Activated CD4-positive, CD25-positive, alpha-beta regulatory T cell treated with anti-CD3 and anti-CD28 coated beads, Interleukin-2, amount 50 U/mL, for 16 hours (primary cell): ENCODE data around the gene ARHGAP27.

ENCODE experiments used
- DNase-seq: peaks from one replicate; pipeline ENCODE4 v3.0.0-alpha.2; 2020; ENCODE audit warnings: low read depth, low spot score

ARHGAP27 gene

DNA sequence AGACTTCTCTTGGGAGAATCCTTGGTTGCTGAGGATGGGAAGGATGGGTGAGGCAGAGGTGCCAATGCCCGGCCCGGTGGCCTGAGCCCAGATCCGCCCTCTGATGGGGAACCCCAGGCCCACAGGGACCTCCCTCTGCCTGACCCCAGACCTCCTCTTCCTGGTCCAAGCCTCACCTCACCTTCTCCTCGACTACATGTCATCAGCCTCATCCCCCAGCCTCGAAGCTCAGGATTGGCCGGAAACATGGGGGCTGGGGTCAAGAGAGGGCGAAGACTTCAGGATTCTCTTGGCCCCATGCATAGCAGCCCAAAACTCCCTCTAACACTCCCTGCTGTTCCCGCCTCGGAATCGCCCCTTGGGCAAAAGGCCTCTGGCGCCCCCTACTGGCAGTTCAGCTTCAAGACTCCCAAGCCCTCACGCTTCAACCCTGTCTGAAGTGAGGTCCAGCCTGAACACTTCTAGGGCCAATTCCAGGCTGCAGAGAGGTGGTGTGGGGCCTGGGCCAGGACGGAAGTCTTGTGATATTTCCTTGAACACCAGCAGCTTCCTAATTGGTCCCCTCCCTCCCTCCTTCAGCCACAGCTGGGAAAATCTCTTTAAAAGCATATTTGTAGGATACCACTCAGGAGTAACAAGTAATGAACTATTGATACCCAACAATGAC, 47.2 kb downstream of the ARHGAP27 start:
- DNase-seq: peak; percentile 80

GRCh38 chr17:45384789-45385262, 47.8 kb downstream of the ARHGAP27 start:
- DNase-seq: no peak

DNA sequence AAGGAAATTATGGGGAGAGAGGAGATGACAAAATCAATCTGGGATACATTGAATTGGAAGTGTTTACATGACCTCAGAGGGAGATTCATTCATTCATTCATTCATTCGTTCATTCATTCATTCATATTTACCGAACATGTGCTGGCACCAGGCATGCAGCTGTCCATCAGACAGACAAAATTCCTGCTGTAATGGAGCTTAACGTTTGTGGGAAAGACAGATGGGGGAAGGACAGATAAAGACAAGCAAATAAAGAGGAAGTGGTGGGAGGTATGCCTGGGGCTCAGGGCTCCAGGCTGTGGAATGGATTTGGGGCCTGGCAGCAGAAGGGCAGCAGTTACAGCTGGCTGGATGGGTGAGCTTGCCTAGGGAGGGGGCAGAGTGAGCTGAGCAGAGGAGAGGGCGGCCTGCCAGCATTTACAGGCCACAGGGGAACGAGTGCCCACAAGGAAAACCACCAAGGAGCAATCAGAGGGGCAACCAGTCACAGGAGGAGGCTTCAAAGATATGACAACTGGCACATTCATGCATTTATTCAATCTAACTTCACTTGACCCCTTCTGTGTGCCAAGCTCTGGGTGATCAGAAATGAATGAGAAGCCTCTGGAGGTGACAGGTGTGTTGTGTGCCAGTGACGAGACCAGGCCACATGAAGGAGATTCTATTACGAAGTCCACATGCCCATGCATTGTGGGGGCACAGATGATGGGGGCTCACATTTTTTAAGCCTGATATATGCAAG, 48.5 kb downstream of the ARHGAP27 start:
- no peak for DNase-seq

- no peak for DNase-seq
These were observed 49.7 kb downstream of the ARHGAP27 start for GRCh38 chr17:45383003-45383402.

DNA sequence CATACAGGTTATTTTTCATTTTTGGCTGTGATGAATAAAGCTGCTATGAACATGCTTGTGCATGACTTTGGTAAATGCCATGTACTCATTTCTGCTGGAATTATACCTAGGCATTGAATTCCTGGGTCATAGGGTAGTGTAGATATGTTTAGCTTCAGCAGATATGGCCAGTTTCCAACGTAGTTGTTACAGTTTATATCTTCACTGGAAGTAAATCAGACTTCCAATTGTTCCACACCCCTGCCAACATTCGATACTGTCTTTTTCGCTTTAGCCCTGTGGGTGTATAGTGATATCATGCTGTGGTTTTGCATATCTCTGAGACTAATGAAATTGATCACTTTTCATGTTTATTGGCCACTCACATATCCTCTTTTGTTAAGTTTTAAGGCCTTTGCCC, 50.4 kb downstream of the ARHGAP27 start:
- no peak for DNase-seq

GRCh38 chr17:45380991-45381390, 51.7 kb downstream of the ARHGAP27 start:
- DNase-seq: no peak

GRCh38 chr17:45380046-45380765, 52.5 kb downstream of the ARHGAP27 start:
- no peak for DNase-seq

GRCh38 chr17:45377401-45377800, 55.3 kb downstream of the ARHGAP27 start:
- DNase-seq: no peak

DNA sequence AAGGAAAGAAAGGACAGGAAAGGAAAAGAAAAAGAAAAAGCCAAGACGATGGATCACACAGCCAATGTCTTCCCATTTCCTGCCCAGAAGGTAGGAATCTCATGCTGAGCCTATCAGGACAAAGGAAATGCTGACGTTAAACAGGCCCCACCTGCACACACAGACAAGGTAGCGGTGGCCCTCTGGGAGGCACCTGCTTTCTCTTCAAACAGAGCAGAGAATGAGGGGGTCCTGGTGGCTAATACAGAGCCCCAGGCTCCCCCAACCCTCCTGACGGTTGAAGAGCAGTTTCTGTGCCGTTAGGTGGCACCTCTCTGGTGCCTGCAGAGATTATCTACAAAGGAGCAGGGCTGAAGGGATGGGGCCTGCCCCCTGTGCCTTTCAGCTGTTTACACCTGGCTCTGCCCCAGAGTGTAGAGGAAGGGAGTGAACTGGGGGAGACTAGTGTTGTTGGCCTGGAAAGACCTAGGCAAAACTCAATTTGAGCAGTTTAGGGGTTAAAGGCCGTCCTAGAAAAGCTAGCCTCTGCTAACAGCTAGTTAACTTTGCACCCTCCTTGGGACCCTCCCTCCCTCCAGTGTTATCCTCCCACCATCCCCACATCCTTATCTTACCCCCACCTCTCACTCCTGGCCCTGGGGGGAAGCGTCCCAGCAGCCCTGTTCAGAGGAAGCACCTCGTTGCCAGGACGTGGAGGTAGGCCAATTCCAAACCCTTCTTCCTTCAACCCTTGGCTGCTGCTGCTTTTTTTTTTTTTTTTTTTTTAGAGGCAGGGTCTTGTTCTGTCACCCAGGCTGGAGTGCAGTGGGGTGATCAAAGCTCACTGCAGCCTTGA, 56.3 kb downstream of the ARHGAP27 start:
- DNase-seq: no peak

GRCh38 chr17:45374501-45374900, 58.2 kb downstream of the ARHGAP27 start:
- no peak for DNase-seq

DNA sequence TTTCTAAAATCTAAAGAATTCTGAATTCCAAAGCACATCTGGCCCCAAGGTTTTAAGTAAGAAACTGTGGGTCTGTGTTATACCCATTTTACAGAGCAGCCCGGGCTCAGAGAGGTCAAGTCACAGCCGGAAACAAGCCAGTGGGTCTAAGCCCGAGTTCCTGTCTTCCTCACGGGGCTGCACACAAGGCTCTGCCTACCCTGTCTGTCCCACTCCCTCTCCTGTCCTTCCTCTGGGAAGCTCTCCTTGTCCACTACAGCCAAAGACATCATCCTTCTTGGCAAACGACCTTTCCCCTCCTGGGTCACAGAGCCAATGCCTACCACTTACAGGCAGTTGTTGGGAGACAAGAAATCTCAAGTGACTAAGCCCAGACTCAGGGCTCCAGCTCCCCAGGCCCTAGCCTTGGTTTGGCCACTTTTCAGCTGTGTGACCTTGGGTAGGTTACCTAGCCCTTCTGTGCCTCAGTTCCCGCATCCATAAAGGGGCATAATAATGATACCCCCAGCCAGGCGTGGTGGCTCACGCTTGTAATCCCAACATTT, 60.3 kb downstream of the ARHGAP27 start:
- DNase-seq: no peak

- DNase-seq: no peak
These were observed 61.0 kb downstream of the ARHGAP27 start for GRCh38 chr17:45371414-45372324.

GRCh38 chr17:45370949-45371413, 61.7 kb downstream of the ARHGAP27 start:
- no peak for DNase-seq

DNA sequence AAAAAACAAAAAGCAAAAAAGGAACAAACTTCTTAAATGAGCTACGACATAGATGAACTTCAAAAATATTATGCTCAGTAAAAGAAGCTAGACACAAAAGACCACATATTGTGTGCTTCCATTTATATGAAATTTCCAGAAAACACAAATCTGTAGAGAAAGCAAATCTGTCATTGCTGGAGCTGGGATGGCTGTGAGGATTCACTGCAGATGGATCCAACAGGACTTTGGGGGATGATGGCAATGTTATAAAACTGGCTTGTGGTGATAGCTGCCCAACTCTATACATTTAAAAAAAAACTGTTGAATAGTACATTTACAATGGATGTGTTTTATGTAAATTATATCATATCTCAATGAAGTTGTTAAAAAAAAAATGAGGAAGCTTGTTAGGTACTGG, 63.2 kb downstream of the ARHGAP27 start:
- no peak for DNase-seq

DNA sequence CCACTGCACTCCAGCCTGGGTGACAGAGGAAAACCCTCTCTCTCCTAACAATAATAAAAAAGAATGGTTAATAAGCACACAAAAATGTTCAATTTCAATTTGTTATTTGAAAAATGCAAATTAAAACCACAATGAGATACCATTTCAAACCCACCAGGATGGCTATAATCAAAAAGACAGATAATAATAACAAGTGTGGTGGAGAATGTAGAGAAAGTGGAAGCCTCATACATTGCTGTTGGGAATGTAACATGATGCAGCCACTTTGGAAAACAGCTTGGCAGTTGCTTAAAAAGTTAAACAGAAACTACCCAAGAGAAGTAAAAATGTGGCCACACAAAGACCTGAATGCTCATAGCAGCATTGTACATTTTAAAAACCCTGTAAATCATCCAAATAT, 64.0 kb downstream of the ARHGAP27 start:
- DNase-seq: no peak

DNA sequence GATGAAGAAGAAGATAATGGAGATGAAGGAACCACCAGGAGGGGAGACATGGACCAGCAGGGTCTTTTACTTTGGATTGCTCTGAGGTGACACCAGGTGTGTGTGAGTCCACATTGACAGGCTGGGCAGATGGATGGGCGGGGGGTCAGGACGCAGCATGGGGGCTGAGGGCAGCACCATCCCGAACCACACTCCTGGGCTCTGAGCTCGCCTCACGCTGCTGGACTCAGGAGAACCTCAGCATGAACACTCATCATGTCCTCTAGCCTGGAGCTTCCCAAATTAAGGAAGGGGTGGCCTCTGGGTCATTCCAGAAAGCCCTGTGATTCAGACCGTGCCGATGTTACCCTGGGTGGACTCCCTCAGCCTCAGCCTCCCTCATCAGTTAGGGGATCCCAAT, 65.5 kb downstream of the ARHGAP27 start:
- no peak for DNase-seq

GRCh38 chr17:45366691-45367090, 66.0 kb downstream of the ARHGAP27 start:
- DNase-seq: no peak

DNA sequence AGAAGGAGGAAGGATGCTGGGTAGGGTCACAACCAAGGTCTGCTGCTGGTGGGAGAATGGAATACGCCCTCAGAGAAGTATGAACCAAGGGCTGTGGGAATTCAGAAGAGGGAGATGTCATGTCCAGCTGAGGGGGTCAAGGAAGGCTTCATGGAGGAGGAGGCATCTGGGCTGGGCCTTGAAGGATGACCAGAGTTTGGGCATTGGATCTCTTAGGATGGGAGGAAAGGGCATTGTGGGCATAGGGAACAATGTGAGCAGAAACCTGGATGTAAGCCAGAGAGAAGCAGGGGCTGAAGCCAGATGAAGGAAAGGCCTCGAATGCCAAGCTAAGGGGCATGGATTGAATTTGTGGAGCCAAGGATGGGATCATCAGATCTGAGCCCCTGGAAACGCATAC, 66.6 kb downstream of the ARHGAP27 start:
- no peak for DNase-seq

DNA sequence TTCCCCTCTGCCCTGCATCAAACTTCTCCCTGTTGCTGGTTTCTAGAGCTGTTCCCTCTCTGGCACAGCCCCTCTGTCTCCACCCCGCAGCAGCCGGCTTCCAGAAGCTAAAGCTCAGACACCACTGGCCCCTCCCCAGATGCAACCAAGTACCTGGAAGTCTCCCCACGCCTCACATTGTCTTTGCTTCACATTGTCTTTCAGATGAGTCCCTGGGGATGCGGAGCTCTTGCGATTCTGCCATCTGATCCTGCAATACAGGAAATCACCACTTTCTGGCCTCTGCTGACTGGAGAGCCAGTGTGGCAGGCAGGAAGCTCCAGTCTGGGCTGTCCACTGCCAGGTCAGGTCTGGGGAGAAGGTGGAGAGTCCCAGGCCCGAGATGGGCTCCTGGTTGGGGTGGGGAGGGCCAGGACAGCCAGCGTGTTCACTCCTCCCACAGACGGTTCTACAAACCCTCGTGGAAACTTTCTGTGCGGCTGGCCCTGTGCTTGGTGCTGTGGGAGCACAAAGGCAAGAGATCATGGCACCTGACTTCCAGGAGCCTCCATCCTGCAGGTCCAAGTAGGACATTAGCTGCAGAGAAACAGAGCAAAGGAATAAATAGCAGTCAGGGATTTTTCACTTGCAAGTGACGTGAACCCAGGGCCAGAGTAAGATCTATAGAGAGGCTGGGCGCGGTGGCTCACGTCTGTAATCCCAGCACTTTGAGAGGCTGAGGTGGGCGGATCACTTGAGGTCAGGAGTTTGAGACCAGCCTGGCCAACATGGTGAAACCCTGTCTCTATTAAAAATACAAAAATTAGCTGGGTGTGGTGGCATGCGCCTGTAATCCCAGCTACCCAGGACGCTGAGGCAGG, 67.9 kb downstream of the ARHGAP27 start:
- DNase-seq: no peak
